GM19043 (cell line): ENCODE measurements around the gene RPL10.

Source experiments
- ATAC-seq: cut with Tn5 transposase; IDR thresholded peaks from one replicate; pipeline ENCODE4 v1.9.1; 2021; ENCODE audit warnings: low read depth; ENCODE audit not compliant: unreplicated experiment

Gene RPL10

GRCh38 chrX:154397888-154398667, at the start of gene RPL10:
RPL10 (plus strand) TSS chrX:154398377; CDS start chrX:154398520, 143 bp downstream.
- peak; percentile 73 for ATAC-seq

DNA sequence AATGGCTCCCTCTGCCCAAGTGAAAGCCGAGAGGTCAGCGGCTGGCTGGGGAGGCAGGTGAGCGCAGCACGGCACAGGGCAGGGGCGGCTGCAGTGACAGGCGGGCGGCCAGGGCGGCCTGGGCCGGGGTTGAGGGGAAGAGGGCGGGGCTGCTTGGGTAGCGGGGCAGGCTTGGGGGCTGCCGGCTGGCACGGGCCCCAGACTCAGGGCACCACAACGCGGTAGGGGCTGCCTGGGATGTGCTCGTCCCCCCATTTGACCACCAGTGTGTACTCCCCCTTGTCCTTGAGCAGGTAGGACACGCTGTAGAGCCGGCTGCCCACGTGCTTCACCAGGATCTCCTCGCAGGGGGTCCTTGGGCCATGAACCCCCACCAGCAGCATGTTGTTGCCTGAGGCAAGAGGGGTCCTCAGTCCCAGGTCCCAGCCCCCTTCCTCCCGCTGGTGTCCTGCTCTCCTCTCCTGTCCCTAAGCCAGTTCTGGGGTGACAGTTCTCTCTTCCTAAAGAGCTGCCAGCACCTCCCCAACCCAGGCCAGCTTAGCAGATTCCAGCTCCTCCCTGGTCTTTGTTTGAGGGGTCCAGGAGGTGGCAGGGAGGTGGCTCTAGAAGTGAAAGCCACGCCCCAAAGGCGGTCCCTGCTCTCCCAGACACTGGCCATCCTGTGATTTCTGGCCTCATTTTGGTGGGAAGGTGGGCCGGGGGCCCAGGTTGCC, 49.4 kb upstream of the RPL10 start:
- no peak for ATAC-seq

DNA sequence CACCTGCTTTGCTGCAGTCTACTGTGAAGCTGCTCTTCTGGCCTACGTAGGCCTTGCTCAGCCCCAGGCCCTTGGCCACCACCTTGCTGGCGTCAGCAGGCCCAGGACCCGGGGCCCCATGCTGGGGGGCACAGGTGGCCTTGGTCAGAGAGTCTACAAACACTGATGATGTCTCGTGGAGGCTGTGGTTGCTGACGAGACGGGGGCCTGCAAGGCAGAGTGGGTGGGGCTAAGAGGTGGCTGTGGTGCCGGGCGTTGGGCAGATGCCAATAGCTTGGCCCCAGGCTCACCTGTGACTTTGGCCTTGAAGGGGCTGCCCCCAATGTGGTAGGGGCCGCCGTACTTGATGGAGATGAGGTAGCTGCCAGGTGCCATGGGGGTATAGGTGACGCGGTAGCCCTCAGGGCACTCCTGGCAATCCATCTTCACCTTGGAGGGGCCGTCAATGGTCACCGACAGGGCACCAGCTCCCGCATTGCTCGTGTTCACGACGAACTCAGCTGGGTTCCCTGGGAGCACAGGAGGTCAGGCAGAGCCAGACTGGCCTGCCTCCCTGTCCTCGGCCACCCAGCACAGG, 48.7 kb upstream of the RPL10 start:
- ATAC-seq: no peak

GRCh38 chrX:154349979-154350378, 48.2 kb upstream of the RPL10 start:
- no peak for ATAC-seq

DNA sequence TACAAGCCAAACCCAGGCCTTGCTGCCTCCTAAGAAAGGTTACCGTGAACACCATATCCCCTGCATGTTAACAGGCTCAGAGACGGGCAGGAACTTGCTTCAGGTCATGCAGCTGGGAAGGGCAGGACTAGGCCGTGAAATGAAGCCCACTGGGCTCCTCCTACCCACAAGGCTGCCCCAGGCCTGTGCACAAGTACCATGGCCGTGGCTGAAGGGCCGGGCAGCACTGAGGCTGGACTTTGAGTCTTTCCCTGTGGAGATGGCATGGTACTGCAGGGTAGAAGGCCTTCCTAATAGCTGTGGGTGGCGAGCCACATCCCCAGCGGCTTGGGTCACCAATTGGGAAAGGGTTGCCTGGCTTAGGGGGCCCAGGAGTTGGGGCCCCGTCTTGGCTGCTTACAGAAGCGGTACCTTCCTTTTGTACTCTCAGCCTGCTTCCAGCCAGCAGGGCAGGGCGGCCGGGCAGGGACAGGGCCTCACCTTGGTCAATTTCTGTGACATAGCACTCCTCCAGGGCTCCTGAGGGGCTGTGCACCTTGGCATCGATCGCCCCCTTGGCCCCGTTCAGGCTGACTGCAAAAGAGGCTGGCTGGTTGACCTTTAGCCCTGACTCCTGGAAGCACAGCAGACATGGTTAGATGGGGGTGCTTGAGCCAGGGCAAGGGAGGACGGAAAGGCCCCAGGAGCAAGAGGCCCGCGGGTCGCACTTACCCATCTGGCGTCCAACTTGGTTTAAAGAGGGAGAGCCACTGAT, 47.6 kb upstream of the RPL10 start:
- no peak for ATAC-seq

DNA sequence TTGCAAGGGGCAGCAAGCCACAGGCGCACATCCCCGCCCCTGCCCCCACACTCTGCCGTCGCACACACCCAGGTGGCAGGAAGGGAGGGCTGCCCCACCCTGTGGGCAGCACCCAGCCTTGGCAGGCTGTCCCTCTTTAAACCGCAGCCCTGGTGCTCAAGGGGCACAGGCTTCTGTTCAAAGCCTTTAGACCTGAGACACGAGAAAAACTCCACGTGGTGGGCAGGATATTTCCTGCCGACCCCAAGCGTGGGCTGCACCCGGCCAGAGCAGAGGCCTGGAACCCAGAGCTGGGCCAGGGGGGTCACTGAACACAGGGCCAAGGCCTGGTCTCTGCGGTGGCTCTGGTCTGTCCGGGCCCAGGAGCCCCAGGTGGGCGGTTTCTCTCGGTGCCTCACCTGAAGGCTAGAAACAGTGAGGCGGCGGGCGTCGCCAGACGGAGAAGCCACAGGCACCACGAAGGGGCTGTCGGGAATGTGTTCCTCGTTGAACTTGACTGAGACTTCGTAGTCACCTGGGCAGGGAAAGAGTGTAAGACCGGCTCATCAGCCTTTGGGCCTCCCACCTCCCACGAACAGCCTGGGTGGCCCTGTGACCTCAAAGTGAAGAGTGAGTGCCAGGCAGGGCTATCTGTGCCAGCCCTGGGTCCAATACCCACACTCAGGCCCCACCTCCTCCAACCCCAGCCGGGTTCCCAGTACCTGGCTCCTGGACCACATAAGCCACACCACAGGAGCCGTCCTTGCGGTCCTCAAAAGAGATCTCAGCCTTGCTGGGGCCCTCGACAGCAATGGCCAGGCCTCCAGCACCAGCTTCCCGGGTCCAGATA, 46.8 kb upstream of the RPL10 start:
- no peak for ATAC-seq

DNA sequence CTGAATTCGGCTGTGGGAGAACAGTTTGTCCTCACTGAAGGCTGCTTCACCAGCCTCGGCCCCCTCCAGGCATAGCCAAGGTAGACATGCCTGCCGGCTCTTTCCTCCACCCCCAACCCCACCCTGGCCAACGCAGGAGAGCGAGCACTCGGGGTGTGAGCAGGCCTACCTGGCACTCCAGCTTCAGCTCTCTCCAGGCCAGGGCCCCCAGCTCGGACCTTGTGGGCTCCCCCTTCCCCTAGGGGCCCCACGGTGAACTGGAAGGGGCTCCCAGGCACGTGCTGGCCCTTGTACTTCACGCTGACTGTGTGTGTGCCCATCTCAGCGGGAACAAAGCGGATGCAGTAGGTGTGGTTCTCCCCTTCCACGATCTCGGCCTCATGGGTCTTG, 46.2 kb upstream of the RPL10 start:
- no peak for ATAC-seq

DNA sequence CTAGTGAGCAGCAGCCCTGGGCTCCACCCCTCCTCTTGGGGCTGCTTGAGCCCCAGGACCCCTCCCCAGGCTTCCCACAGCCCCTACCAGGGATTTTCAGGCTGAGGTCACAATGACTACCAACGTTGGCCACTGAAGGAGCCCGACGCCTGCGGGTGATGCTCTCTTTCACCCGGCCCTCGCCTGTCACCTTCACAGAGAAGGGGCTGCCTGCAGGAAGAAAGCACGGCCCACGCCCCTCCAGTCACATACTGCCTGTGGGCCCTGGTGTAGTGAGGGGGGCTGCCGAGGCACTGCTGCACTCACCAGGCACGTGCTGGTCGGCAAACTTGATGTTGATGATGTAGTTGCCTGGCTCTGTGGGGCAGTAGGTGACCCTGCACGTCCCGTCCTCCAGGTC, 45.7 kb upstream of the RPL10 start:
- ATAC-seq: no peak

DNA sequence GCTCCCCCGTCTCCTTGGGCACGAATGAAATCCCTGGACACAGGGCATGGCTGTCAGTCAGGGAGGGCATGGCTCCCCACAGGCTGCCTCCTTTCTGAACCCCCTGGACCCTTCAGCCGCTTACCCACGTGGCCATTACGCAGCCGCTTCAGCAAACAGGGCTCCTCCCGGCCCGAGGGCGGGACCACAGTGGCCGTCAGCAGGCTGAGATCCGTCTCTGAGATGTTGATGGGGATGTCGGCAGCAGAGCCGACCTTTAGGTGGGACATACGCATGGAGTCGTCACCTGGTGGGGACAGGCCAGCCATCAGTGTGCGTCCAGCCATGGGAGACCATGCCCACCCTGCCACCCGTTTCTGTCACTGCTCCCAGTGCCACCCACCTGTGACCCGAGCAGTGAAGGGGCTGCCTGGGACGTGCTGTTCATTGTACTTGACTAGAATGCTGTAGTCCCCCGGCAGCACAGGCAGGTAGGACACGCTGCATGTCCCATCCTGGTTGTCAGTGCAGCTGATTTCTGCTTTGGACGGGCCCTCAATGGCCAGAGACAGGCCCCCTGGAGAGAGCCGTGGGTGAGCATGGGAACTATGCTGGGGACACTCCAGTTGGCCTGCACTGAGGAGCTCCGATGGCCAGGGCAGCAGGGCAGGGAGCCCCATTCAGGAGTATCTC, 44.9 kb upstream of the RPL10 start:
- ATAC-seq: no peak

- ATAC-seq: no peak
Measured at GRCh38 chrX:154354013-154354412, 44.2 kb upstream of the RPL10 start.

DNA sequence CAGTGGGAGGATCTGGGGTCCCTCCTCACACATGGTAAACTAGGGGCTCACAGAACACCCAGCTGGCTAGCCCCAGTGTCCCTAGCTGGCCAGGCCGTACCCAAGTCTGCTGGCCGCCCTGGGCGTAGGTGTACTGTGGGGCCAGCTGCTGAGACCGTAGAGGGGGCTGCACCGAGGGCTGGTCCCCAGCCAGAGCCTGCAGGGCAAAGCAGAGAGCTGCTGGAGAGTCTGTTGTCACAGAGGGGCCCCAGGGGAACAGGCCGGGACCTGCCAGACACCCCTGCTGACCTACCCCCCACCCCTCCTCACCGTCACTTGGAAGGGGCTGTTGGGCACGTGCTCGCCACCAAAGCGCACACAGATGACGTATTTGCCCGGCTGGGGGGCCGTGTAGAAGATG, 43.7 kb upstream of the RPL10 start:
- ATAC-seq: no peak

- no peak for ATAC-seq
Measured at GRCh38 chrX:154355094-154355775, 42.9 kb upstream of the RPL10 start.

- no peak for ATAC-seq
Measured at GRCh38 chrX:154355776-154356140, 42.4 kb upstream of the RPL10 start.

- ATAC-seq: no peak
Measured at GRCh38 chrX:154356596-154356995, 41.6 kb upstream of the RPL10 start.

DNA sequence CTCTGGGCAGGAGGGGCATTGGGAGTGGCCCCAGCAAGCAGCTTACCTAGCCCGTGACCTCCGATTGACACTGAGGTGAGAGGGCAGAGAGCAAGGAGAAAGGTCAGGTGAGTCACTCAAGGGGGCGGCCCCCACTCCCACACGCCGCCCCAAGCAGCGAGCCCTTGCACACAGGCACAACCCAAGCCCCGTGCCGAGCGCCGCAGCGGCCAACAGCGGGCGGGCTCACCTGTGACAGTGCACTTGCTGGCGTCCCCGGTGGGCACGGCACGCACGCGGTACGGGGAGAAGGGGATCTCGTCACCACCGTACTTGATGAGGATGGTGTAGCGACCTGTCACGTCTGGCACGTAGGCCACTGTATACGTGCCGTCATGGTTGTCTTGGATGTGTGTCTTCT, 41.0 kb upstream of the RPL10 start:
- ATAC-seq: no peak

- no peak for ATAC-seq
Measured at GRCh38 chrX:154358011-154358410, 40.2 kb upstream of the RPL10 start.

DNA sequence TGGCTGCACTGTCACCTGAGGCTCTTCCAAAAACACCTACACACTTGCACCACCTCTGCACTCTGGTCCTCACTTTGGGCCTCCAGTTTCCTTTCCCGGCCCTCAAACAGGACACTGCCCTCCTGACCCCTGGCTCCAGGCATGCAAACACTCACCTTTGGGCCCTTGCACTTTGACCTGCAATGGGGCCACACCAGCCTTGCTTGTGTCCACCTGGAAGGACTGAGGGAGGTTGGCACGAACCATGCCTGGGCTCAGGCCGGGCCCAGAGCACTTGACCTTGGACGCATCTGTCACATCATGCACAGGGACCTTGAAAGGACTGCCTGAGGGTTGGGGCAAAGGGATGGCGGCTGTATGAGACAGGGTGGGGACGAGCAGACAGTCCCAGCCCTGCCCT, 39.3 kb upstream of the RPL10 start:
- ATAC-seq: no peak

DNA sequence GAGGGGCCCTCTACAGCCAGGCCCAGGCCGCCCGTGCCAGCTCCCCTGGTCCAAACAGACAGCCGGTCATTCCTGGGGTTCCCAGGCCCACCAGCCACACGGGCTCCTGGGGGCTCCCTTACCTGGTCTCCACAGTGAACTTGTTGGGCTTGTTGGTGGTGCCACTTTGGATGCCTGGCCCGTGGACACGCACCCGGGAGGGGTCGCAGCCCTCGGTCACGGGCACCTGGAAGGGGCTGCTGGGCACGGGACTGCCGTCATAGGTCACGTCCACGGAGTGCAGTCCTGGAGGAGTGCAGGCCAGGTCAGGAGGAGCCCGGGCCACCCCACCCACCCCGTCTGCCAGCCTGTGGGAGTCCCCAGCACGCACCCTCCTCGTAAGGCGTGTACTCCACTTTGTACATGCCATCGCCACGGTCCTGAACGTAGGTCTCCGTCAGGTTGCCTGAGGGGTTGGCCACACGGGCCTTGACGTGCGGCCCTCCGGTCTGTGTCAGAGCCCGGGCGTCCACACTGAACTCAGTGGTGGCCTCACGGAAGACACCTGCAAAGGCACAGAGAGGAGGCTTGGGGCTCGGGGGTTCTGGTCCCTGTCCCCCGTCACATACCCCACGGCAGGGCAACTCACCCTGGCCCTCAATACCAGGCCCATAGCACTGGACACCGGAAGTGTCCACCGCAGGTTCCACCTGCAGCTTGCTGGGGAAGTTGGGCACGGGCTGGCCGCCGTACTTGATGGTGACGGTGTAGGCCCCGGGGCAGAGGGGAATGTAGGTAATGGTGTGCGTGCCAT, 38.6 kb upstream of the RPL10 start:
- ATAC-seq: no peak
